Adipocyte (in vitro differentiated cells): ENCODE data around the gene RUBCNL.

ENCODE experiments used
- DNase-seq: peaks from one replicate; pipeline ENCODE4 v3.0.0-alpha.2; 2015; ENCODE audit warnings: low read depth
- H3K27me3 ChIP-seq: replicated peaks from 2 replicates; pipeline ENCODE4 v1.7.0; 2013; ENCODE audit warnings: mild to moderate bottlenecking, low read length, moderate library complexity; ENCODE audit not compliant: control insufficient read depth, insufficient read depth
- H3K36me3 ChIP-seq: 2 replicates; pipeline ENCODE4 v1.7.0; 2013; ENCODE audit warnings: low read length, mild to moderate bottlenecking, moderate library complexity; ENCODE audit not compliant: control insufficient read depth, insufficient read depth, severe bottlenecking
- H3K4me1 ChIP-seq: 2 replicates; pipeline ENCODE4 v1.7.0; 2013; ENCODE audit warnings: mild to moderate bottlenecking, low read length, moderate library complexity; ENCODE audit not compliant: control insufficient read depth, insufficient read depth
- H3K4me3 ChIP-seq: 2 replicates; pipeline ENCODE4 v1.7.0; 2013; ENCODE audit warnings: mild to moderate bottlenecking, low read length, moderate library complexity
- H3K9ac ChIP-seq: 2 replicates; pipeline ENCODE4 v1.7.0; 2013; ENCODE audit warnings: mild to moderate bottlenecking, low read length, moderate library complexity
- H3K9me3 ChIP-seq: 2 replicates; pipeline ENCODE4 v1.7.0; 2013; ENCODE audit warnings: mild to moderate bottlenecking, low read length, moderate library complexity; ENCODE audit not compliant: control insufficient read depth

Gene RUBCNL

GRCh38 chr13:46388846-46389245 is 1.8 kb upstream of the RUBCNL start:
- no peaks in the 10 kb centered on the region for H3K9me3 ChIP-seq
- no peak overlapping the region for H3K9ac ChIP-seq
- peaks cover 25% of the 10 kb centered on the region for H3K4me1 ChIP-seq
- no peak for DNase-seq
- H3K4me3 ChIP-seq = no peak overlapping the region
- H3K27me3 ChIP-seq = no peaks in the 10 kb centered on the region
- H3K36me3 ChIP-seq = no peaks in the 10 kb centered on the region

- peaks cover 25% of the 10 kb centered on the region for H3K4me1 ChIP-seq
Observed at GRCh38 chr13:46388308-46388707, 1.3 kb upstream of the RUBCNL start.

GRCh38 chr13:46386392-46387063 is 524 bp downstream of the RUBCNL start:
- peak overlapping the region; percentile 86 for H3K4me3 ChIP-seq
- no peaks in the 10 kb centered on the region for H3K9me3 ChIP-seq
- H3K27me3 ChIP-seq = no peaks in the 10 kb centered on the region
- DNase-seq = peak; percentile 16
- no peaks in the 10 kb centered on the region for H3K36me3 ChIP-seq
- H3K4me1 ChIP-seq = peaks cover 25% of the 10 kb centered on the region
- peak overlapping the region; percentile 84 for H3K9ac ChIP-seq

More at GRCh38 chr13:46388308-46388707, 1.3 kb upstream of the RUBCNL start:
- H3K9me3 ChIP-seq = no peaks in the 10 kb centered on the region
- no peaks in the 10 kb centered on the region for H3K36me3 ChIP-seq
- no peak overlapping the region for H3K4me3 ChIP-seq
- no peak for DNase-seq
- H3K9ac ChIP-seq = no peak overlapping the region
- no peaks in the 10 kb centered on the region for H3K27me3 ChIP-seq

GRCh38 chr13:46385946-46386345 is 1.1 kb downstream of the RUBCNL start:
- Histone ChIP-seq H3K27me3 (no peaks in the 10 kb centered on the region), H3K9ac (peak overlapping the region; percentile 84), H3K9me3 (no peaks in the 10 kb centered on the region), H3K36me3 (no peaks in the 10 kb centered on the region), H3K4me3 (peak overlapping the region; percentile 86), H3K4me1 (peaks cover 25% of the 10 kb centered on the region)
- DNase-seq = no peak

- Histone ChIP-seq H3K9ac (no peak overlapping the region), H3K9me3 (no peaks in the 10 kb centered on the region), H3K27me3 (no peaks in the 10 kb centered on the region), H3K4me1 (peaks cover 13% of the 10 kb centered on the region), H3K4me3 (no peak overlapping the region), H3K36me3 (no peaks in the 10 kb centered on the region)
- no peak for DNase-seq
Observed at GRCh38 chr13:46383383-46383782, 3.7 kb downstream of the RUBCNL start.

- Histone ChIP-seq H3K36me3 (no peaks in the 10 kb centered on the region), H3K4me1 (peaks cover 10% of the 10 kb centered on the region), H3K4me3 (no peak overlapping the region), H3K9me3 (no peaks in the 10 kb centered on the region), H3K27me3 (no peaks in the 10 kb centered on the region), H3K9ac (no peak overlapping the region)
- no peak for DNase-seq
Observed at GRCh38 chr13:46382224-46382623, 4.8 kb downstream of the RUBCNL start.

- H3K4me1 ChIP-seq = peaks cover 3% of the 10 kb centered on the region
- H3K9ac ChIP-seq = no peak overlapping the region
- no peaks in the 10 kb centered on the region for H3K9me3 ChIP-seq
- no peaks in the 10 kb centered on the region for H3K27me3 ChIP-seq
- no peak overlapping the region for H3K4me3 ChIP-seq
- H3K36me3 ChIP-seq = no peaks in the 10 kb centered on the region
- DNase-seq = no peak
Observed at GRCh38 chr13:46380242-46380641, 6.8 kb downstream of the RUBCNL start.

GRCh38 chr13:46379611-46380010 is 7.4 kb downstream of the RUBCNL start:
- no peaks in the 10 kb centered on the region for H3K36me3 ChIP-seq
- H3K4me1 ChIP-seq = peaks cover 3% of the 10 kb centered on the region
- no peak overlapping the region for H3K4me3 ChIP-seq
- no peak for DNase-seq
- no peaks in the 10 kb centered on the region for H3K9me3 ChIP-seq
- no peaks in the 10 kb centered on the region for H3K27me3 ChIP-seq
- no peak overlapping the region for H3K9ac ChIP-seq

- DNase-seq = no peak
Observed at GRCh38 chr13:46378411-46378810, 8.6 kb downstream of the RUBCNL start.

GRCh38 chr13:46377554-46377953 is 9.5 kb downstream of the RUBCNL start:
- no peaks in the 10 kb centered on the region for H3K27me3 ChIP-seq

More at GRCh38 chr13:46378411-46378810, 8.6 kb downstream of the RUBCNL start:
- no peaks in the 10 kb centered on the region for H3K9me3 ChIP-seq
- H3K9ac ChIP-seq = no peak overlapping the region
- H3K4me3 ChIP-seq = no peak overlapping the region
- no peaks in the 10 kb centered on the region for H3K27me3 ChIP-seq
- H3K36me3 ChIP-seq = no peaks in the 10 kb centered on the region
- H3K4me1 ChIP-seq = peaks cover 7% of the 10 kb centered on the region

GRCh38 chr13:46374710-46375109 is 12.3 kb downstream of the RUBCNL start:
- no peaks in the 10 kb centered on the region for H3K9me3 ChIP-seq
- no peak for DNase-seq
- H3K4me3 ChIP-seq = no peak overlapping the region
- peaks cover 30% of the 10 kb centered on the region for H3K4me1 ChIP-seq
- H3K9ac ChIP-seq = no peak overlapping the region
- H3K36me3 ChIP-seq = no peaks in the 10 kb centered on the region
- H3K27me3 ChIP-seq = no peaks in the 10 kb centered on the region

More at GRCh38 chr13:46377554-46377953, 9.5 kb downstream of the RUBCNL start:
- peaks cover 9% of the 10 kb centered on the region for H3K4me1 ChIP-seq
- H3K9me3 ChIP-seq = no peaks in the 10 kb centered on the region
- no peaks in the 10 kb centered on the region for H3K36me3 ChIP-seq
- H3K9ac ChIP-seq = no peak overlapping the region
- no peak for DNase-seq
- H3K4me3 ChIP-seq = no peak overlapping the region

GRCh38 chr13:46373623-46374022 is 13.4 kb downstream of the RUBCNL start:
- no peaks in the 10 kb centered on the region for H3K36me3 ChIP-seq
- H3K27me3 ChIP-seq = no peaks in the 10 kb centered on the region
- H3K4me1 ChIP-seq = peaks cover 39% of the 10 kb centered on the region
- DNase-seq = no peak
- H3K9ac ChIP-seq = no peak overlapping the region
- no peaks in the 10 kb centered on the region for H3K9me3 ChIP-seq
- H3K4me3 ChIP-seq = no peak overlapping the region
